Stimulated activated CD8-positive, alpha-beta memory T cell treated with anti-CD3 and anti-CD28 coated beads, Interleukin-12 subunit alpha, Interleukin-12 subunit beta, amount 100 ng/mL, for 4 hours (primary cell): Measurements from ENCODE around the gene RNF31.
A peak's percentile ranks its signal among the peaks of the same experiment; 100 is the strongest.

Source experiments
- DNase-seq: peaks from one replicate; pipeline ENCODE4 v3.0.0-alpha.2; 2020; ENCODE audit warnings: low read depth

Gene RNF31

GRCh38 chr14:24159777-24160498 is 12.6 kb downstream of the RNF31 start:
- no peak for DNase-seq

- DNase-seq = no peak
Observed at GRCh38 chr14:24160499-24160849, 13.2 kb downstream of the RNF31 start.

GRCh38 chr14:24160850-24161804 is 13.8 kb downstream of the RNF31 start, which contains the start of gene IRF9:
IRF9 (plus strand) TSS chr14:24161265; CDS start chr14:24162145, 880 bp downstream.
- DNase-seq = peak; percentile 91

GRCh38 chr14:24162093-24162492 is 14.8 kb downstream of the RNF31 start:
- DNase-seq = no peak

GRCh38 chr14:24164518-24164991 is 17.3 kb downstream of the RNF31 start:
- no peak for DNase-seq

- no peak for DNase-seq
Observed at GRCh38 chr14:24165785-24166184, 18.5 kb downstream of the RNF31 start.

GRCh38 chr14:24167469-24168114 is 20.3 kb downstream of the RNF31 start:
- no peak for DNase-seq

- DNase-seq = peak; percentile 48
Observed at GRCh38 chr14:24171422-24172260, 24.3 kb downstream of the RNF31 start, which contains the start of gene REC8. REC8 (plus strand) TSS chr14:24172080; CDS start chr14:24172553, 473 bp downstream.

GRCh38 chr14:24172261-24172860 is 25.1 kb downstream of the RNF31 start:
- DNase-seq = no peak

- no peak for DNase-seq
Observed at GRCh38 chr14:24172871-24173281, 25.6 kb downstream of the RNF31 start.

GRCh38 chr14:24176599-24176998 is 29.3 kb downstream of the RNF31 start:
- no peak for DNase-seq

- DNase-seq = no peak
Observed at GRCh38 chr14:24177041-24177825, 29.9 kb downstream of the RNF31 start.

- no peak for DNase-seq
Observed at GRCh38 chr14:24177891-24178290, 30.6 kb downstream of the RNF31 start.

GRCh38 chr14:24178399-24179178 is 31.3 kb downstream of the RNF31 start:
- no peak for DNase-seq

GRCh38 chr14:24179294-24179960 is 32.1 kb downstream of the RNF31 start:
- no peak for DNase-seq

- DNase-seq = no peak
Observed at GRCh38 chr14:24179961-24180796, 32.9 kb downstream of the RNF31 start.

GRCh38 chr14:24181371-24182077 is 34.2 kb downstream of the RNF31 start:
- no peak for DNase-seq
